ENCODE measurements around the gene UBAP1. TPM values are rescaled to one million over a fixed set of nuclear protein-coding genes. Genes with fewer than 3 reads are reported as not detected.
"Not testable (repeated sequence)": the region's sequence is repeated elsewhere in the genome, so short reads cannot be mapped to it uniquely, and the experiment has no call there.

Gene UBAP1
- total RNA-seq, 1 donor from 2014 or later, result 44.0 TPM

GRCh38 chr9:34176089-34176488 lies 2.8 kb upstream of the UBAP1 start:
- ATAC-seq (ENCODE audit: poor library complexity) (no peak), DNase-seq (no peak)
- intact Hi-C loops (cut with DNase I), result no loop called here

- intact Hi-C loops (cut with DNase I), result no loop called here
- DNase-seq (no peak), ATAC-seq (ENCODE audit: poor library complexity) (no peak)
Measured at GRCh38 chr9:34177593-34178435, 1.0 kb upstream of the UBAP1 start.

- intact Hi-C loops (cut with DNase I), result no loop called here
- DNase-seq (no peak), ATAC-seq (ENCODE audit: poor library complexity) (peak; percentile 71)
Measured at GRCh38 chr9:34179213-34180136, 632 bp downstream of the UBAP1 start.

- DNase-seq, result no peak
- peak; percentile 94 for ATAC-seq (ENCODE audit: poor library complexity)
- intact Hi-C loops (cut with DNase I), result no loop called here
Measured at GRCh38 chr9:34185778-34186551, 7.1 kb downstream of the UBAP1 start.

- DNase-seq, result no peak
- intact Hi-C loops (cut with DNase I), result no loop called here
- no peak for ATAC-seq (ENCODE audit: poor library complexity)
Measured at GRCh38 chr9:34187891-34188240, 9.0 kb downstream of the UBAP1 start.

GRCh38 chr9:34190996-34191892 lies 12.4 kb downstream of the UBAP1 start:
- intact Hi-C loops (cut with DNase I), result loop anchor here (10.0 kb wide), 1 partner anchor 54 kb away; no protein-coding TSS in a partner anchor
- ATAC-seq (ENCODE audit: poor library complexity), result peak; percentile 10
- no peak for DNase-seq

GRCh38 chr9:34195143-34195542 lies 16.3 kb downstream of the UBAP1 start:
- ATAC-seq (ENCODE audit: poor library complexity) (no peak), DNase-seq (no peak)
- intact Hi-C loops (cut with DNase I), result loop anchor here (10.0 kb wide), 1 partner anchor 50 kb away; no protein-coding TSS in a partner anchor

GRCh38 chr9:34197286-34197685 lies 18.4 kb downstream of the UBAP1 start:
- intact Hi-C loops (cut with DNase I), result loop anchor here (10.0 kb wide), 1 partner anchor 48 kb away; no protein-coding TSS in a partner anchor
- ATAC-seq (ENCODE audit: poor library complexity); DNase-seq: not testable (repeated sequence)

- DNase-seq (no peak), ATAC-seq (ENCODE audit: poor library complexity) (peak; percentile 38)
- intact Hi-C loops (cut with DNase I), result loop anchor here (10.0 kb wide), 1 partner anchor 47 kb away; no protein-coding TSS in a partner anchor
Measured at GRCh38 chr9:34197756-34198711, 19.2 kb downstream of the UBAP1 start.

GRCh38 chr9:34200092-34200491 lies 21.2 kb downstream of the UBAP1 start:
- DNase-seq, result no peak
- no peak for ATAC-seq (ENCODE audit: poor library complexity)
- intact Hi-C loops (cut with DNase I), result no loop called here

GRCh38 chr9:34203275-34203991 lies 24.6 kb downstream of the UBAP1 start:
- intact Hi-C loops (cut with DNase I), result no loop called here
- no peak for ATAC-seq (ENCODE audit: poor library complexity)

GRCh38 chr9:34203992-34204635 lies 25.3 kb downstream of the UBAP1 start:
- ATAC-seq (ENCODE audit: poor library complexity), result peak; percentile 32
- DNase-seq, result no peak
- intact Hi-C loops (cut with DNase I), result no loop called here

More at GRCh38 chr9:34203275-34203991, 24.6 kb downstream of the UBAP1 start:
- DNase-seq, result no peak

GRCh38 chr9:34205102-34205501 lies 26.3 kb downstream of the UBAP1 start:
- ATAC-seq (ENCODE audit: poor library complexity), result no peak
- intact Hi-C loops (cut with DNase I), result no loop called here

GRCh38 chr9:34206561-34206960 lies 27.7 kb downstream of the UBAP1 start:
- no peak for DNase-seq
- intact Hi-C loops (cut with DNase I), result no loop called here
- no peak for ATAC-seq (ENCODE audit: poor library complexity)

More at GRCh38 chr9:34205102-34205501, 26.3 kb downstream of the UBAP1 start:
- no peak for DNase-seq

- DNase-seq, result no peak
- intact Hi-C loops (cut with DNase I), result no loop called here
- ATAC-seq (ENCODE audit: poor library complexity), result no peak
Measured at GRCh38 chr9:34211395-34211794, 32.6 kb downstream of the UBAP1 start.
